Measurements from ENCODE around the gene GDPD5. TPM values are rescaled to one million over a fixed set of nuclear protein-coding genes. Genes with fewer than 3 reads are reported as not detected.

Gene GDPD5
- polyA plus RNA-seq, 3 donors: 4.9 to 39.0 (median 7.6) TPM

- H3K79me2 ChIP-seq (ENCODE audit: insufficient read depth, low read length): no peaks in the 10 kb centered on the region
- H3K27me3 ChIP-seq (ENCODE audit: control insufficient read depth in 2 of 2, insufficient read depth in 2 of 2, low read length in 2 of 2): no peaks in the 10 kb centered on the region
- H2AFZ ChIP-seq (ENCODE audit: insufficient read depth, low read depth, low read length, poor library complexity, severe bottlenecking): no peak overlapping the region
- H3K36me3 ChIP-seq (replicated peaks in 1 of 2; ENCODE audit: control insufficient read depth in 1 of 2, insufficient read depth in 2 of 2, low read length in 2 of 2): no peaks in the 10 kb centered on the region
- no peak for DNase-seq
- TF ChIP-seq CTCF (IDR thresholded peaks at IDR 0.05): no peak
- peaks cover 26% of the 10 kb centered on the region for H3K4me1 Mint-ChIP-seq
- H3K9me3 Mint-ChIP-seq: peaks cover 0 to 3% (median 3%) of the 10 kb centered on the region in 7 donors
- peaks cover 12 to 14% of the 10 kb centered on the region in 2 donors for H3K4me1 ChIP-seq (ENCODE audit: control insufficient read depth in 1 of 2, insufficient read depth in 2 of 2, low read length in 2 of 2)
- H3K27ac Mint-ChIP-seq: no peak overlapping the region
- no peak overlapping the region for H3K4me2 ChIP-seq (replicated peaks; ENCODE audit: extremely low read depth, low read length, poor library complexity, severe bottlenecking)
- intact Hi-C loops (cut with micrococcal nuclease): no loop called here
- no peak overlapping the region for H3K4me3 ChIP-seq (replicated peaks in 1 of 3; ENCODE audit: low read depth in 2 of 3, low read length in 3 of 3)
- H3K27ac ChIP-seq (ENCODE audit: low read depth in 1 of 2, low read length in 2 of 2): no peak overlapping the region
- peaks cover 4 to 6% of the 10 kb centered on the region in 2 donors for H3K36me3 Mint-ChIP-seq
- H3K9me3 ChIP-seq (replicated peaks in 1 of 2; ENCODE audit: control insufficient read depth in 1 of 2, insufficient read depth in 1 of 2, low read length in 2 of 2): peaks cover 0 to 5% of the 10 kb centered on the region in 2 donors
- no peak overlapping the region for H3K9ac ChIP-seq (ENCODE audit: insufficient read depth, low read length, poor library complexity, severe bottlenecking)
- no peaks in the 10 kb centered on the region for H4K20me1 ChIP-seq (ENCODE audit: insufficient read depth, low read length)
- H3K27me3 Mint-ChIP-seq (ENCODE audit: low read depth in 3 of 3): peaks cover 0 to 3% (median 0%) of the 10 kb centered on the region in 3 donors
- H3K4me3 Mint-ChIP-seq: no peak overlapping the region
These were observed 11.1 kb downstream of the GDPD5 start for GRCh38 chr11:75514596-75514995.

- no peak overlapping the region for H3K4me3 ChIP-seq (replicated peaks in 1 of 3; ENCODE audit: low read depth in 2 of 3, low read length in 3 of 3)
- Mint-ChIP-seq H3K36me3 (peaks cover 4 to 6% of the 10 kb centered on the region in 2 donors), H3K27ac (no peak overlapping the region), H3K27me3 (ENCODE audit: low read depth in 3 of 3) (peaks cover 0 to 2% (median 0%) of the 10 kb centered on the region in 3 donors), H3K4me1 (peaks cover 34% of the 10 kb centered on the region), H3K4me3 (no peak overlapping the region), H3K9me3 (peaks cover 0 to 3% (median 3%) of the 10 kb centered on the region in 7 donors)
- H3K79me2 ChIP-seq (ENCODE audit: insufficient read depth, low read length): no peaks in the 10 kb centered on the region
- 88% methylated on average over 3 of the region's 5 CpGs for WGBS (ENCODE audit: insufficient coverage)
- H4K20me1 ChIP-seq (ENCODE audit: insufficient read depth, low read length): no peaks in the 10 kb centered on the region
- H3K36me3 ChIP-seq (replicated peaks in 1 of 2; ENCODE audit: control insufficient read depth in 1 of 2, insufficient read depth in 2 of 2, low read length in 2 of 2): no peaks in the 10 kb centered on the region
- TF ChIP-seq CTCF (IDR thresholded peaks at IDR 0.05): no peak
- intact Hi-C loops (cut with micrococcal nuclease): no loop called here
- H3K9me3 ChIP-seq (replicated peaks in 1 of 2; ENCODE audit: control insufficient read depth in 1 of 2, insufficient read depth in 1 of 2, low read length in 2 of 2): peaks cover 0 to 5% of the 10 kb centered on the region in 2 donors
- H3K4me2 ChIP-seq (replicated peaks; ENCODE audit: extremely low read depth, low read length, poor library complexity, severe bottlenecking): no peak overlapping the region
- no peak overlapping the region for H3K9ac ChIP-seq (ENCODE audit: insufficient read depth, low read length, poor library complexity, severe bottlenecking)
- H3K4me1 ChIP-seq (ENCODE audit: control insufficient read depth in 1 of 2, insufficient read depth in 2 of 2, low read length in 2 of 2): peaks cover 21 to 24% of the 10 kb centered on the region in 2 donors
- no peak overlapping the region for H2AFZ ChIP-seq (ENCODE audit: insufficient read depth, low read depth, low read length, poor library complexity, severe bottlenecking)
- no peak overlapping the region for H3K27ac ChIP-seq (ENCODE audit: low read depth in 1 of 2, low read length in 2 of 2)
- no peaks in the 10 kb centered on the region for H3K27me3 ChIP-seq (ENCODE audit: control insufficient read depth in 2 of 2, insufficient read depth in 2 of 2, low read length in 2 of 2)
- no peak for DNase-seq
These were observed 12.5 kb downstream of the GDPD5 start for GRCh38 chr11:75513250-75513649.
